A673 (cell line): Measurements from ENCODE around the gene ZNF277. TPM values are rescaled to one million over a fixed set of nuclear protein-coding genes. Genes with fewer than 3 reads are reported as not detected.

Source experiments
- BruUV-seq: library from RNA; stranded (reverse); fragments of 400-500 nt; replicated peaks from 2 replicates; lab custom pipeline; 2021; lab: Mats Ljungman, UMichigan
- CTCF ChIA-PET: fragments of 300-600 bp; sonication (Branson Sonifier 250); formaldehyde crosslinking; loops from one replicate; lab custom pipeline; 2022; ENCODE audit warnings: antibody characterized with exemption; lab: Charles Lee
- POLR2A ChIA-PET: fragments of 300-600 bp; sonication (Branson Sonifier 250); formaldehyde crosslinking; loops from one replicate; lab custom pipeline; 2022; ENCODE audit warnings: antibody characterized with exemption; ENCODE audit not compliant: low non-redundant PET; lab: Charles Lee
- DNase-seq: peaks from one replicate; pipeline ENCODE4 v3.0.0-alpha.2; 2015; ENCODE audit warnings: low spot score
- H3K27ac ChIP-seq: fragments of 200-600 bp; sonication (generic); 2 replicates; pipeline ENCODE4 v1.5.1; 2016; ENCODE audit warnings: mixed run types, low read depth, mild to moderate bottlenecking, mixed read lengths, antibody characterized with exemption, low read length; ENCODE audit not compliant: poor library complexity, severe bottlenecking
- H3K27me3 ChIP-seq: fragments of 200-600 bp; sonication (generic); replicated peaks from 2 replicates; pipeline ENCODE4 v1.6.1; 2017; ENCODE audit warnings: mixed run types, low read depth, mild to moderate bottlenecking, mixed read lengths, antibody characterized with exemption, low read length; ENCODE audit not compliant: insufficient read depth, poor library complexity
- H3K36me3 ChIP-seq: fragments of 200-600 bp; sonication (generic); 2 replicates; pipeline ENCODE4 v1.6.1; 2016; ENCODE audit warnings: mixed run types, mild to moderate bottlenecking, mixed read lengths, antibody characterized with exemption, low read length; ENCODE audit not compliant: insufficient read depth, poor library complexity, severe bottlenecking
- H3K4me1 ChIP-seq: fragments of 200-600 bp; sonication (generic); 2 replicates; pipeline ENCODE4 v1.6.1; 2017; ENCODE audit warnings: mixed run types, mild to moderate bottlenecking, mixed read lengths, antibody characterized with exemption, low read length; ENCODE audit not compliant: insufficient read depth, poor library complexity, severe bottlenecking
- H3K4me3 ChIP-seq: fragments of 200-600 bp; sonication (generic); 2 replicates; pipeline ENCODE4 v1.5.1; 2016; ENCODE audit warnings: low read depth, mixed run types, mild to moderate bottlenecking, mixed read lengths, low read length; ENCODE audit not compliant: poor library complexity, severe bottlenecking
- H3K9me3 ChIP-seq: fragments of 200-600 bp; sonication (generic); 2 replicates; pipeline ENCODE4 v1.6.1; 2016; ENCODE audit warnings: mixed run types, low read depth, mild to moderate bottlenecking, mixed read lengths, antibody characterized with exemption, low read length; ENCODE audit not compliant: poor library complexity, severe bottlenecking
- EZH2 ChIP-seq: fragments of 200-600 bp; sonication (generic); IDR thresholded peaks from 2 replicates; pipeline ENCODE4 v1.6.1; 2017; ENCODE audit warnings: borderline replicate concordance, low read depth, mild to moderate bottlenecking, mixed read lengths, antibody characterized with exemption, low read length; ENCODE audit not compliant: poor library complexity, severe bottlenecking
- intact Hi-C: fragments of 100-400 bp; cut with micrococcal nuclease; formaldehyde crosslinking; loops from one replicate; pipeline ENCODE4 v1.10.0; 2022; ENCODE audit not compliant: unreplicated experiment
- total RNA-seq: library from RNA; stranded (reverse); gene quantifications from 2 replicates; pipeline ENCODE4 v1.2.3, GENCODE V29; 2021
- TF ChIP-seq, protein P1 (sequence below): fragments of 300-800, 200-600 bp; sonication (generic); conservative IDR thresholded peaks from 2 replicates; pipeline ENCODE4 v1.5.1; 2017; ENCODE audit warnings: low read depth, mild to moderate bottlenecking, antibody characterized with exemption, low read length, moderate library complexity, mixed read lengths

The ZNF277 gene
- total RNA-seq, 1 experiment from 2014 or later, result 17.7 TPM

DNA sequence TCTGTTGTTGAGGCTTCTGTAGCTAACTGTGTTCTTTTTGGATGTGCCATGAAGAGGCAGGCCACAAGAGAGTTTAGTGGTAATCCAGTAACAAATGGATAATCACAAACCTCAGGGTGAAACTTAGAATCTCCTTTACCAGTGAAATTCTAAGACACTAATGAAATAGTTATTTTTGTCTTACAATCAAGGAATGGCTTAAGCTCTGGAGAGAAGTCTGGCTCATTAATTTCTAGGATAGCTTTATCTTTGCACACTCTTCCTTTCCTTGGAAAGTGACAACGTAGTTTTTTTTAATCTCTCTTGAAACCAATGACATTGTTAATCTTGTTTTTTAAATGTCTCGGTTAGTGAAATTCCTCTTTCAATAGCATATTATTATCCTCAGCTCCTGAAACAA, 150.1 kb downstream of the ZNF277 start:
- no peak overlapping the region for H3K4me3 ChIP-seq
- H3K27me3 ChIP-seq, result no peaks in the 10 kb centered on the region
- H3K27ac ChIP-seq, result no peak overlapping the region
- no peaks in the 10 kb centered on the region for H3K36me3 ChIP-seq
- ChIA-PET POLR2A (no interaction called here), CTCF (no interaction called here)
- no peak for DNase-seq
- H3K4me1 ChIP-seq, result no peaks in the 10 kb centered on the region
- H3K9me3 ChIP-seq, result peaks cover 4% of the 10 kb centered on the region
- no TSS peak for BruUV-seq
- intact Hi-C loops, result no loop called here
- TF ChIP-seq EZH2, result no peak

DNA sequence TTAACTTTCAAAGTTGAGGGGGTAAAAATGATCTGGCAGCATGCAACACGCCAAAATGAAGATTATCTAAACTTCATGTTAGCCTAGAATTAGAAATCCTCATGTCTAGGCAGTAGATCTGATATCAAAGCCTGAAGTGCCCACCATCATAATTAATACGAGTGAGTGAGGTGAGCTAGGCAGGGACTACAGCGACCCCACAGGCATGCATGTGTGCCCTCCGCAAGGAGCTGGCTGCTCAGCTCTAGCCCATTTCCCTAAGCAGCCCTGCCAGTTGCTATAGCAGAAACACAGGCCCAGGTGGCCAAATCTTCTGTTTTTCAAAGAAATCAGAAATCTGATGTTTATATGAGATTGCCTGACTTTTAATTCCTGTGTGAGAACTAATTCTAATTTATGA, 150.6 kb downstream of the ZNF277 start:
- H3K4me3 ChIP-seq, result no peak overlapping the region
- ChIA-PET POLR2A (no interaction called here), CTCF (no interaction called here)
- H3K9me3 ChIP-seq, result peaks cover 4% of the 10 kb centered on the region
- peak; percentile 6 for DNase-seq
- intact Hi-C loops, result no loop called here
- no TSS peak for BruUV-seq
- H3K36me3 ChIP-seq, result no peaks in the 10 kb centered on the region
- H3K27me3 ChIP-seq, result no peaks in the 10 kb centered on the region
- no peak overlapping the region for H3K27ac ChIP-seq
- TF ChIP-seq EZH2, result no peak
- TF ChIP-seq, protein P1, sequence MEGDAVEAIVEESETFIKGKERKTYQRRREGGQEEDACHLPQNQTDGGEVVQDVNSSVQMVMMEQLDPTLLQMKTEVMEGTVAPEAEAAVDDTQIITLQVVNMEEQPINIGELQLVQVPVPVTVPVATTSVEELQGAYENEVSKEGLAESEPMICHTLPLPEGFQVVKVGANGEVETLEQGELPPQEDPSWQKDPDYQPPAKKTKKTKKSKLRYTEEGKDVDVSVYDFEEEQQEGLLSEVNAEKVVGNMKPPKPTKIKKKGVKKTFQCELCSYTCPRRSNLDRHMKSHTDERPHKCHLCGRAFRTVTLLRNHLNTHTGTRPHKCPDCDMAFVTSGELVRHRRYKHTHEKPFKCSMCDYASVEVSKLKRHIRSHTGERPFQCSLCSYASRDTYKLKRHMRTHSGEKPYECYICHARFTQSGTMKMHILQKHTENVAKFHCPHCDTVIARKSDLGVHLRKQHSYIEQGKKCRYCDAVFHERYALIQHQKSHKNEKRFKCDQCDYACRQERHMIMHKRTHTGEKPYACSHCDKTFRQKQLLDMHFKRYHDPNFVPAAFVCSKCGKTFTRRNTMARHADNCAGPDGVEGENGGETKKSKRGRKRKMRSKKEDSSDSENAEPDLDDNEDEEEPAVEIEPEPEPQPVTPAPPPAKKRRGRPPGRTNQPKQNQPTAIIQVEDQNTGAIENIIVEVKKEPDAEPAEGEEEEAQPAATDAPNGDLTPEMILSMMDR, result 0 out of 2 replicates have a peak, but pooled peaks have one; percentile 17
- H3K4me1 ChIP-seq, result no peaks in the 10 kb centered on the region

DNA sequence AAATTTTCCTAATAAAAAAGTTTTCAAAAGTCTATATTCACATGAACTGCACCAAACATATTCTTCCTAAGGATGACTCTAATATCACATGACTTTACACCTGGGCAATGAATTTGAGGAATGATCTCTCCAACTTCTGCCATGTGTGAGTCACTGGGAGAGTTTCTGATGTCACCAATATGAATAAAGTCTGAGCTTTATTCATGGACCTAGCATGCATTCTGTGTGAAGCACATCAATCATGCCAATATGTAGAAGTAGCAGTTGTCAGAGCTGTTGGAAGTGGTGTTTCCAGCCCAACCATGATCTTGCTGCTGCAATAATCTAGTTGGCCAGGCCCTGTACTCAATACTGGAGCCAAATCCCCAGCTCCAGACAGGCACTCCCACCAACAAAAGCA, 152.0 kb downstream of the ZNF277 start:
- TF ChIP-seq EZH2, result no peak
- TF ChIP-seq, protein P1, result no peak
- Histone ChIP-seq H3K36me3 (no peaks in the 10 kb centered on the region), H3K4me3 (no peak overlapping the region), H3K27me3 (no peaks in the 10 kb centered on the region), H3K27ac (no peak overlapping the region), H3K4me1 (no peaks in the 10 kb centered on the region), H3K9me3 (peaks cover 4% of the 10 kb centered on the region)
- BruUV-seq, result no TSS peak
- ChIA-PET CTCF (no interaction called here), POLR2A (no interaction called here)
- intact Hi-C loops, result no loop called here
- no peak for DNase-seq

DNA sequence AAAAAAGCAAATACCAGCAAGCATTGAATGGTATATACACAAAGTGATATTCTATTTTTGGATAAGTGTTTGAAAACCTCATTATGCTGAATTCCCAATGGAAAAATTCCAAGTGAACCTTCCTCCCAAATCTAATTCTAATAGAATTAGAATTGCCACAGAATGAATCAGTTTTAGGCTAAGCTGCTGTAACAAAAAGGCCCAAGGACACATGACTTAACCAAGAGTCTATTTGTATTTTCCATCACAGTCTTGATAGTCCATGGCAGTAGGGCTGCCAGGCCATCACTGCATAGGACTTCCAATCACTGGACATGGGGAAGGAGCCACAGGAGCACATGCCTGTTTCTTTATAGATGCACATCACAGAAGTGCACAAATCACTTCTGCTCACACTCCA, 152.6 kb downstream of the ZNF277 start:
- no peak overlapping the region for H3K4me3 ChIP-seq
- intact Hi-C loops, result no loop called here

More for the DNA sequence above, 152.6 kb downstream of the ZNF277 start:
- Histone ChIP-seq H3K4me1 (no peaks in the 10 kb centered on the region), H3K27ac (no peak overlapping the region), H3K9me3 (peaks cover 4% of the 10 kb centered on the region), H3K27me3 (no peaks in the 10 kb centered on the region), H3K36me3 (no peaks in the 10 kb centered on the region)
- ChIA-PET CTCF (no interaction called here), POLR2A (no interaction called here)
- TF ChIP-seq, protein P1, result no peak
- TF ChIP-seq EZH2, result no peak
- no peak for DNase-seq
- BruUV-seq, result no TSS peak
